ENCODE results near the gene OR2G3.

Gene OR2G3

DNA sequence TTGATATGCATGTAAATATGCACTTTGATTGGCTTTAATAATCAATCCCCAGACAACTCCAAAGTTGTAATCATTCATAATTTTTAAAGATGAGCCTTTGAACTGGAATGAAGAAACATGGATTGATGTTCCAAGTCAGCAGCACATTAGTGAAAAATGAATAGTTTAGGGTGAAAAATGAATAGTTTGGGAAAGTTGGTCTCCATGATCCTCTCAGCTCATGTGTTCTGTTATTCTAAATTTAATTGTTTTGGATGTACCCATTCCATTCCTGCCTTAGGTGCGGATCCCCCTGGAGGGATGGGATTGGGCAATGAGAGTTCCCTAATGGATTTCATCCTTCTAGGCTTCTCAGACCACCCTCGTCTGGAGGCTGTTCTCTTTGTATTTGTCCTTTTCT is at the start of gene OR2G3:
TSS of gene OR2G3 (plus strand) at position 301 of the 400 bp plus-strand sequence. CDS start at position 301, 0 bp downstream.
- DNase-seq: no peak

GRCh38 chr1:247557926-247558674 is 47.3 kb upstream of the OR2G3 start:
- DNase-seq: no peak

- no peak for DNase-seq
Measured at GRCh38 chr1:247561711-247562110, 43.7 kb upstream of the OR2G3 start.

DNA sequence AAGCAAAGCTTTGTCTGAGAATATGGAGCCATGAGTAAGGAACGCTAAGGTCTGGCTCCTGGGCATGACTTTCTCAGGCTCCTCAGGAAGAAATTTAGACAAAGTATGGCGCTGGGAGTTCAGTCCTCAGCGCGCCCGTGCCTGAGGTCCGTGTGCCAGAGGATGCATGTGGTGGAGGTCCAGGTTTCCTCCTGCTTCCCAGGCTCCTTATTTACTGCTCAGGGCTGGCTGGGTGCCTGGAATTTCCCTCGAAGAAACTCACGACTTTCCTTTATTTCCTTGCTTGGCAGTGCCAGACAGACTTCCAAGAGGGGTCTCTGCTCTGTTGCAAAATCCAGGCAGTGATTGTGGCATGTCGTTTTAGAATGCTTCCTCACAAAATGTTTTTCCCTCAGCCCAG is 43.2 kb upstream of the OR2G3 start:
- DNase-seq: no peak

DNA sequence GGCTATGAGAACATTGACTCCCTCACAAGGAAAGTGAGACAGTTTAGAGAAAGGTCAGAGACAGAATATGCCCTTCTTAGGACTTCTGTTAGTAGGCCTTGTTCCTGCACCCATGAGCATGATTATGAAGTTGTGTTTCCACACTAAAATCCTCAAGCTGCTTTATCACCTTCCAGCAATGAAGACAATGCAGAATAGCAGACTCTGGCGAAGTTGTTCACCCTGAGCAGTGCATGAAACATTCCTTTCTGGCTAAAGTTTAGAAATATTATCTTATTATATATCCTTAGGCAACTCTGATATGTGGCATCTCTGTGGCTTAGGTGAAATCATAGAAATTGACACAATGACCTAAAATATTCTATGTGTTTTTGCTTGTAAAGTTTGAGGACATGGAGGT is 31.1 kb upstream of the OR2G3 start:
- DNase-seq: no peak

DNA sequence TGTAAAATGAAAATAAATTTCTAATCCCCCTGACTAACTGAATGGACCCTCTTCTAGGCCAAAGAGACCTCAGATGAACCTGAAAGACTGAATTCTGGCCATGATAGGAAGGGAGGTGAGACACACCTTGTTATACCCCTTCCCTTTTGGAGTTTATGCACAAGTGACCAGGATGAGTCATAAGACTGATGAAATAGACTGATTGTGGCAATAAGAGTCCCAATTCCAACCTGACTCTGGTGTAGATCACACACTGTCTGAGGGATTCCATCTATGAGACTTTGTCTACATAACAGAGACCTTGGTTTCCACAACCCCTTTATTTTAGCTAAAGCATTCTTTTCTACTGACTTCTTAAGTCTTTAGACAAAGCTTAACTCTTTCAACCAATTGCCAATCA is 30.7 kb upstream of the OR2G3 start:
- DNase-seq: no peak

GRCh38 chr1:247576514-247576913 is 28.9 kb upstream of the OR2G3 start:
- DNase-seq: peak; percentile 32

DNA sequence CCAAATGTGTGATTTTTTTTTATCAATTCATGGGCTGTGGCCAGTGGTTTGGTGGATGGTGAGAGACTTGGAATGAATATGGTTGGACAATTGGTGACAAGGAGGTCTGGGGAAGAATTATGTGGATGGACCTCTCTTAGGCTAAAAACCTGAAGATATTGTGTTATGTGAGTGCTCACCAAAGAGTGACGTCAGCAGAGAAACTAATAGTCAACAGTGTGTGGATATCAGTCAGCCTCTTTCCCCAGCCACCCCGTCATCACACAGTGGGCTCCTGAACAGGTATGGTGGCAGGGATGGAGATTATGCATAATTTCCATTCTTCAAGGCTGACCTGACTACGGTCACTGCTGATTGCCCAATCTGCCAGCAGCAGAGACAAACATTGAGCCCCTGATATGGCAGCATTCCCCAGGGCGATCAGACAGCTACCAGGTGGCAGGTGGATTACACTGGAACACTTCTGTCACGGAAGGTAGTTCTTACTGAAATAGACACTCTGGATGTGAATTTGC is 26.4 kb upstream of the OR2G3 start:
- DNase-seq: no peak

- DNase-seq: no peak
Measured at GRCh38 chr1:247588060-247588459, 17.3 kb upstream of the OR2G3 start, which contains the start of gene OR2G2. Gene OR2G2, plus strand, starts transcription at chr1:247588360. Its CDS starts 0 bp downstream, at chr1:247588360.

DNA sequence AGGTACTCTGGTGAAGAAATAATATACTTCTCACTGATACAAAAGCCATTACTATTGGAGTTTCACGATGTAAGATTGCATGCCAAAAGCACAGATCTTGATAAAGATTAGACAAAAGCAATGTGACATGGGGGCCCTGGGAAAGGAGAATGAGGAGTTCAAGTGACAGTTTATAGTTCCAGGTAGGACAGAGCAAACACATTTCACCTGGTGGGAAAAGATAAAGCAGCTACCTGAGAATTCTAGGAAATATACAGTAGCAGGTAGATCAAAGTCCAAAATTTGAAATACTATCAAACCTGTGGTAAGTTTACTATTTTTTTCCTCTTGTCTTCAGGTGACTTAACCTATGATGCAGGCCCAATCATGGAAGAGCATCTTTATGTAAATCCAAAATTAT is 8.0 kb downstream of the OR2G3 start:
- no peak for DNase-seq

GRCh38 chr1:247614625-247615024 is 9.2 kb downstream of the OR2G3 start:
- no peak for DNase-seq

DNA sequence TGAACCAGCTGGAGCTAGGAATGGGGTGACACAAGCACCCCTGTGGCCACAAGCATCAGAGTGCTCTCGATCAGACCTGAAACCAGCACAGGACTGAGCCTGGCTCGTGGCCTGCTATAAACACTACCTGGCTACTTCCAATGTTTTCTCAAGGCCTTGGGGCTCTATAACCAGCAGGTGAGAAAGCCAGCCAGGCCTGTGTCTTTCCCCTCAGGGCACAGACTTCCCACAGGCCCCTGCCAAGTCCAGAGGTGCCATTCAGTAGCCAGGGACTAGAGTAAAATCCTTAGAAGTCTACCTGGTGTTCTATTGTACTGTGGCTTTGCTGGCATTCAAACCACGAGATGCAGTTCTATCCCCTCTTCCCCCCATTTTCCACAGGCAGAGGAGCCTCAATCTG is 22.6 kb downstream of the OR2G3 start:
- DNase-seq: no peak

DNA sequence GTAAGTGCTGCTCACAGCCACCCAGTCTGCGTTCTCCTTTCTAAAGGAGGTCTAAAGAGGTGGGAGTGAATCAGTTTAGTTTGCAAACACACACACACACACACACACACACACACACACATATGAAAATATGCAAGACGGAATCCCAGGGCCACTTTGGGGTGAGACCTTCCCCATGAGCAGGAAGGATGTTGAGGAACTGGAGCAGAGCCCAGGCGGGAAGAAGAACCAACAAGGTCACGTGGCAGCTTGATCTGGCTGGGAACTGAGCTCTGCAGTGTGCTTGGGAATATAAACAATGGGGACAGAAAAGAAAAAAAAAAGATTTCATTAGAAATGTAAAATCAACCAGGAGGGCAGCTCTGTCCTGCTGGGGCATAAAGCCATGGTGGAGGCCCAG is 32.6 kb downstream of the OR2G3 start:
- DNase-seq: no peak

- no peak for DNase-seq
Measured at GRCh38 chr1:247638781-247639180, 33.4 kb downstream of the OR2G3 start.

DNA sequence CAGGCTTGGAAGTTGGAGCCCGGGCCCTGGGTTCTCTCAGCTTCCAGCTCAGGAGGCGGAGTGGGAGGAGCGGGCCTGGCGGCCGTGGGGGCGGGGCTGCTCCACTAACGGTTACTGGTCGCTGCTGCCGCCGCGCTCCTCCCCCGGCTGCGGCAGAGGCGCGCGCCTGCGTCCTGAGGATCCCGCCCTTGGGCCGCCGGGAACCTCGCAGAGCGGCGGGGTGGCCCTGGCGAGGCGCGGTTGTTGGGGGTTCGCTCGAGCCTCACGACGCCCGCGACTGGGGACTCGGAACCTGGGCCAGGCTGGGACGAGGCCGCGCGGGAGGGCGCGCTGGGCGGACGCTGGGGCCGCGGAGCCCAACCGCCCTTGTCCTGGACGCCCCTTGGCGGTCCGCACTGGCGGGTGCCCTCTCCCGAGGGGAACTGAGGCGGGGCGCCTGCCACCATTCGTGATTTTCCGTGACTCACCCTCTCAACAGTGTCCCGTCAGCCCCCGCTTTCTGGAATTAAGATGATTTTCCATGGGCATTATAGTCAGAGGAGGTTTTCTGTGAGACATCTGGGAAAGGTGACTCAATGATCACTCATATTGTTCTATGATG is 34.1 kb downstream of the OR2G3 start:
- DNase-seq: no peak

DNA sequence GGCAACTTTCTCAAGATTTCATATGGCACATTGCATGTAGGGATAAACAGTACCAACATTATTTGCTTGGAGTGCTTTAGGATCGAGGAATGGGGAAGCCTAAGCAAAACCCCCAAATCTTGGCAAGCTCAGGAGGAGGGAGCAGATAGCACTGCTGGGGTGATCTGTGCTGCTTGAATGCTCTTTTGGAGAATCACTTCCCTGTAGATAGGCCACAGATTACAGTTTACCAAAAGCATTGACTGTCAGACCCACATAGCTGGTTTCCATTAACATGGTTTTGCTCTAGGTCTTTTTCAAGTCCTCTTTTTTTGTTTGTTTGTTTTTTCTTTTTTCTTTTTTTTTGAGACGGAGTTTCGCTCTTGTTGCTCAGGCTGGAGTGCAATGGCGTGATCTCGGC is 37.4 kb downstream of the OR2G3 start:
- no peak for DNase-seq

- DNase-seq: no peak
Measured at GRCh38 chr1:247646867-247647266, 41.5 kb downstream of the OR2G3 start.

GRCh38 chr1:247647864-247648263 is 42.5 kb downstream of the OR2G3 start:
- peak; percentile 36 for DNase-seq

- DNase-seq: no peak
Measured at GRCh38 chr1:247653040-247653439, 47.7 kb downstream of the OR2G3 start.
